ENCODE data around the gene RPS6KB1. TPM values are rescaled to one million over a fixed set of nuclear protein-coding genes. Genes with fewer than 3 reads are reported as not detected.

The RPS6KB1 gene
- total RNA-seq, 1 experiment from 2014 or later = 75.7 TPM

DNA sequence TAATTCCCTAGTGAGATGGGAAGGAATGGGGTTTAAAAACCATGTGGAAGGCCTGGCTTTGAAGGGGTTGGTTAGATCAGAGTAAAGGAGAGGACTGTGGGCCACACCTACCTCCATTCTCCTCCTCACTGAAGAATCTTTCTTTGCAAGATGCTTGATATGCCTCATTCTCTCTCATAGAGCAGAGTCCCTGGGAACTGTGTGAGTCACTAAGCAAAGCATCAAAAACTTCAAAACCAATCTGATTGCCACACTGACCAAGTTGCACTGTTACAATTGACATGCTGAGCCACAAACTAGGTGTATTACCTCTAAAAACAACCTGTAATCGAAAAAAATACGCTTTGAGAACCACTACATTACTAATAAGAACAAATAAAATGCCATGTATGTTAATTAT lies 2.2 kb upstream of the RPS6KB1 start:
- CTCF ChIA-PET = no interaction called here
- Histone ChIP-seq H3K4me1 (ENCODE audit: control insufficient read depth in 1 of 2, insufficient read depth in 2 of 2, low read length in 2 of 2) (peaks cover 13 to 30% of the 10 kb centered on the region in 2 experiments), H3K9me2 (ENCODE audit: insufficient read depth) (no peaks in the 10 kb centered on the region), H3K27me3 (ENCODE audit: insufficient read depth, low read length) (no peaks in the 10 kb centered on the region), H3K4me3 (replicated peaks in 1 of 2; ENCODE audit: low read depth in 1 of 2, low read length in 2 of 2) (no peak overlapping the region), H3K9me3 (ENCODE audit: control insufficient read depth in 1 of 2, insufficient read depth in 1 of 2, low read depth in 1 of 2, low read length in 2 of 2) (no peaks in the 10 kb centered on the region), H4K20me1 (ENCODE audit: insufficient read depth) (no peaks in the 10 kb centered on the region), H3K36me3 (ENCODE audit: control insufficient read depth in 1 of 2, insufficient read depth in 2 of 2, low read length in 2 of 2) (peaks cover 10 to 11% of the 10 kb centered on the region in 2 experiments; a peak in 3 of 4 replicates), H3K27ac (ENCODE audit: low read depth, low read length) (no peak overlapping the region), H3K4me2 (ENCODE audit: low read length) (peak overlapping the region; percentile 8; the same call in 1 of the 2 replicates), H2AFZ (ENCODE audit: low read depth, low read length, poor library complexity, severe bottlenecking) (no peak overlapping the region), H3K79me2 (ENCODE audit: insufficient read depth, low read length) (peaks cover 57% of the 10 kb centered on the region), H3K9ac (ENCODE audit: low read length) (no peak overlapping the region)
- no peak for DNase-seq (ENCODE audit: low read depth, low spot score)
- BruUV-seq (replicated peaks) = no TSS peak
- intact Hi-C loops (cut with micrococcal nuclease) = no loop called here
- RAD21 ChIA-PET (ENCODE audit: low non-redundant PET in 1 of 2, low total read pairs in 2 of 2, uncharacterized antibody in 2 of 2, unreplicated experiment in 2 of 2) = no interaction called here
- TF ChIP-seq ELF1 (IDR thresholded peaks at IDR 0.05; ENCODE audit: borderline replicate concordance, low read depth) = no peak
- TF ChIP-seq YY1 (IDR thresholded peaks at IDR 0.05; ENCODE audit: extremely low read depth, insufficient replicate concordance, low read depth, low read length) = no peak
- ATAC-seq = no peak
- POLR2A ChIA-PET = no interaction called here

DNA sequence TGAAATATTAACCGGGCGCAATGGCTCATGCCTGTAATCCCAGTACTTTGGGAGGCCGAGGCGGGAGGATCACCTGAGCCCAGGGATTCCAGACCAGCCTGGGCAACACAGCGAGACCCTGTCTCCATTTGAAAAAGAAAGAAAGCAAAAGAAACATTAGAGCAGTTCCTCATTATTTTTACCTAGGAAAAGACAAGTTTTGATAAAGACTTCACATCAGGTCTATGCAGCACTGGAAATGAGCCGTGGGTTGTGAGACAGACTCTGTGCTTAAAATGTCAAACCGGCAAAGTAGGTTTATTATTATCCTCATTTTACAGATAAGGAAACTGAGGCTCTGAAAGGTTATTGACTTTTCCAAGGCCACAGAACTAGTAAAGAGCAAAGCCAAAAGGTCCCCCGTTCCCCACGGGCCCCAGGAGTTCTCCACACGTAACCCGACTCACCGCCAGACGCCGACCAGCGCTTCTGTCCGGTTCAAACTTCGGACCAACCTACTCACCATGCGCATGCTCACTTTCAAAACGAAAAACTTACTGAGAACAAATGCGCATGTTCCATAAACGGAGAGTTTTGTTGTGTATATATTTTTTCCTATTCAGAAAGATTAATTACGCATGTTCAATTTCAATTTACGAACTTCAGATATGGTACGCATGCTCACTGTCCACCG lies 534 bp upstream of the RPS6KB1 start:
- TF ChIP-seq, protein P1, sequence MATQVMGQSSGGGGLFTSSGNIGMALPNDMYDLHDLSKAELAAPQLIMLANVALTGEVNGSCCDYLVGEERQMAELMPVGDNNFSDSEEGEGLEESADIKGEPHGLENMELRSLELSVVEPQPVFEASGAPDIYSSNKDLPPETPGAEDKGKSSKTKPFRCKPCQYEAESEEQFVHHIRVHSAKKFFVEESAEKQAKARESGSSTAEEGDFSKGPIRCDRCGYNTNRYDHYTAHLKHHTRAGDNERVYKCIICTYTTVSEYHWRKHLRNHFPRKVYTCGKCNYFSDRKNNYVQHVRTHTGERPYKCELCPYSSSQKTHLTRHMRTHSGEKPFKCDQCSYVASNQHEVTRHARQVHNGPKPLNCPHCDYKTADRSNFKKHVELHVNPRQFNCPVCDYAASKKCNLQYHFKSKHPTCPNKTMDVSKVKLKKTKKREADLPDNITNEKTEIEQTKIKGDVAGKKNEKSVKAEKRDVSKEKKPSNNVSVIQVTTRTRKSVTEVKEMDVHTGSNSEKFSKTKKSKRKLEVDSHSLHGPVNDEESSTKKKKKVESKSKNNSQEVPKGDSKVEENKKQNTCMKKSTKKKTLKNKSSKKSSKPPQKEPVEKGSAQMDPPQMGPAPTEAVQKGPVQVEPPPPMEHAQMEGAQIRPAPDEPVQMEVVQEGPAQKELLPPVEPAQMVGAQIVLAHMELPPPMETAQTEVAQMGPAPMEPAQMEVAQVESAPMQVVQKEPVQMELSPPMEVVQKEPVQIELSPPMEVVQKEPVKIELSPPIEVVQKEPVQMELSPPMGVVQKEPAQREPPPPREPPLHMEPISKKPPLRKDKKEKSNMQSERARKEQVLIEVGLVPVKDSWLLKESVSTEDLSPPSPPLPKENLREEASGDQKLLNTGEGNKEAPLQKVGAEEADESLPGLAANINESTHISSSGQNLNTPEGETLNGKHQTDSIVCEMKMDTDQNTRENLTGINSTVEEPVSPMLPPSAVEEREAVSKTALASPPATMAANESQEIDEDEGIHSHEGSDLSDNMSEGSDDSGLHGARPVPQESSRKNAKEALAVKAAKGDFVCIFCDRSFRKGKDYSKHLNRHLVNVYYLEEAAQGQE (IDR thresholded peaks at IDR 0.05; ENCODE audit: low read depth) = no peak
- TF ChIP-seq POLR2AphosphoS5 (IDR thresholded peaks at IDR 0.05; ENCODE audit: low read depth, low read length) = peak; percentile 73; the same call in 1 of the 2 replicates
- peak; percentile 85 for TF ChIP-seq POLR2A (IDR thresholded peaks at IDR 0.05; ENCODE audit: borderline replicate concordance, extremely low read depth, insufficient read depth, insufficient read length)
- no peak for TF ChIP-seq SP1 (IDR thresholded peaks at IDR 0.05; ENCODE audit: low read depth)
- TF ChIP-seq SRF (IDR thresholded peaks at IDR 0.05; ENCODE audit: low read depth) = no peak
- TF ChIP-seq, protein P2, sequence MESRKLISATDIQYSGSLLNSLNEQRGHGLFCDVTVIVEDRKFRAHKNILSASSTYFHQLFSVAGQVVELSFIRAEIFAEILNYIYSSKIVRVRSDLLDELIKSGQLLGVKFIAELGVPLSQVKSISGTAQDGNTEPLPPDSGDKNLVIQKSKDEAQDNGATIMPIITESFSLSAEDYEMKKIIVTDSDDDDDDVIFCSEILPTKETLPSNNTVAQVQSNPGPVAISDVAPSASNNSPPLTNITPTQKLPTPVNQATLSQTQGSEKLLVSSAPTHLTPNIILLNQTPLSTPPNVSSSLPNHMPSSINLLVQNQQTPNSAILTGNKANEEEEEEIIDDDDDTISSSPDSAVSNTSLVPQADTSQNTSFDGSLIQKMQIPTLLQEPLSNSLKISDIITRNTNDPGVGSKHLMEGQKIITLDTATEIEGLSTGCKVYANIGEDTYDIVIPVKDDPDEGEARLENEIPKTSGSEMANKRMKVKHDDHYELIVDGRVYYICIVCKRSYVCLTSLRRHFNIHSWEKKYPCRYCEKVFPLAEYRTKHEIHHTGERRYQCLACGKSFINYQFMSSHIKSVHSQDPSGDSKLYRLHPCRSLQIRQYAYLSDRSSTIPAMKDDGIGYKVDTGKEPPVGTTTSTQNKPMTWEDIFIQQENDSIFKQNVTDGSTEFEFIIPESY (IDR thresholded peaks at IDR 0.05; ENCODE audit: extremely low read depth, insufficient replicate concordance, low read length) = peak; percentile 22
- TF ChIP-seq RAD21 (IDR thresholded peaks at IDR 0.05; ENCODE audit: low read depth) = no peak
- TF ChIP-seq EZH2 (IDR thresholded peaks at IDR 0.05) = no peak
- TF ChIP-seq CEBPB (IDR thresholded peaks at IDR 0.05; ENCODE audit: low read depth) = no peak
- TF ChIP-seq JUND (IDR thresholded peaks at IDR 0.05) = no peak
- Histone ChIP-seq H3K27me3 (ENCODE audit: insufficient read depth, low read length) (no peaks in the 10 kb centered on the region), H3K4me2 (ENCODE audit: low read length) (peak overlapping the region; percentile 84), H3K9ac (ENCODE audit: low read length) (peak overlapping the region; percentile 87), H3K9me2 (ENCODE audit: insufficient read depth) (no peaks in the 10 kb centered on the region), H3K36me3 (ENCODE audit: control insufficient read depth in 1 of 2, insufficient read depth in 2 of 2, low read length in 2 of 2) (peaks cover 5 to 11% of the 10 kb centered on the region in 2 experiments; a peak in 2 of 4 replicates), H3K4me3 (replicated peaks in 1 of 2; ENCODE audit: low read depth in 1 of 2, low read length in 2 of 2) (peak overlapping the region; percentile 83 to 84), H3K9me3 (ENCODE audit: control insufficient read depth in 1 of 2, insufficient read depth in 1 of 2, low read depth in 1 of 2, low read length in 2 of 2) (no peaks in the 10 kb centered on the region), H3K4me1 (ENCODE audit: control insufficient read depth in 1 of 2, insufficient read depth in 2 of 2, low read length in 2 of 2) (peaks cover 13 to 30% of the 10 kb centered on the region in 2 experiments), H3K79me2 (ENCODE audit: insufficient read depth, low read length) (peaks cover 74% of the 10 kb centered on the region), H4K20me1 (ENCODE audit: insufficient read depth) (peaks cover 5% of the 10 kb centered on the region; the same call in 1 of the 2 replicates), H2AFZ (ENCODE audit: low read depth, low read length, poor library complexity, severe bottlenecking) (peak overlapping the region; percentile 27), H3K27ac (ENCODE audit: low read depth, low read length) (peak overlapping the region; percentile 60)
- BruUV-seq (replicated peaks) = TSS peak; percentile 89
- CTCF ChIA-PET = interaction anchor here (1.0 to 2.9 kb wide), 2 partner anchors 22 to 33 kb away, joined by 3 to 15 read pairs; no protein-coding TSS in a partner anchor
- intact Hi-C loops (cut with micrococcal nuclease) = no loop called here
- DNase-seq (ENCODE audit: low read depth, low spot score) (no peak), ATAC-seq (peak; percentile 76)
- RAD21 ChIA-PET (ENCODE audit: low non-redundant PET in 1 of 2, low total read pairs in 2 of 2, uncharacterized antibody in 2 of 2, unreplicated experiment in 2 of 2) = no interaction called here
- POLR2A ChIA-PET = interaction anchor here (1.4 to 1.5 kb wide), 2 partner anchors 22 to 34 kb away, joined by 3 to 4 read pairs; no protein-coding TSS in a partner anchor
